ENCODE results near the gene RESF1.

RESF1 gene

DNA sequence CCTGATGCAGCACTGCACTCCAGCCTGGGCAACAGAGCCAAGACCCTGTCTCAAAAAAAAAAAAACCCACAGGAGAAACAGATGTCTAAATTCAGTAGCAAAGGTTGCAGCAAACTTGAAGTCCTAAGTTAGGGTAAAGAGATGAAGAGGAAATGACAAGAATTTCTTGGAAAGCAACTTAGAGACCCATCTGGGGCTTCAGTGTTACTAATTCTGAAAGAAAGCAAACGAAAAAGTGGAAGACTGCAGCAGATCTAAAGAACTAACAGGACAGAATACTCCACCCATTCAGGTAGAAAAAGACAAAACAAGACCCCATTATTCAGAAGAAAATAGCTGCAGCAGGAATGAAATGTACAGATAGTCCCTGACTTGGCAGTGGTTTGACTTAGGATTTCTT is 31.9 kb downstream of the RESF1 start:
- Histone ChIP-seq H3K9ac (ENCODE audit: low read length) (no peak overlapping the region), H3K9me3 (ENCODE audit: control insufficient read depth, low read depth, low read length) (peaks cover 6% of the 10 kb centered on the region), H3K4me1 (ENCODE audit: control insufficient read depth, low read depth, low read length) (no peaks in the 10 kb centered on the region), H3K27ac (ENCODE audit: low read length) (no peak overlapping the region), H3K27me3 (ENCODE audit: control insufficient read depth, insufficient read depth, low read length) (no peaks in the 10 kb centered on the region), H3K36me3 (ENCODE audit: control insufficient read depth, low read depth, low read length) (peaks cover 48% of the 10 kb centered on the region), H3K4me3 (ENCODE audit: low read length) (no peak overlapping the region)

DNA sequence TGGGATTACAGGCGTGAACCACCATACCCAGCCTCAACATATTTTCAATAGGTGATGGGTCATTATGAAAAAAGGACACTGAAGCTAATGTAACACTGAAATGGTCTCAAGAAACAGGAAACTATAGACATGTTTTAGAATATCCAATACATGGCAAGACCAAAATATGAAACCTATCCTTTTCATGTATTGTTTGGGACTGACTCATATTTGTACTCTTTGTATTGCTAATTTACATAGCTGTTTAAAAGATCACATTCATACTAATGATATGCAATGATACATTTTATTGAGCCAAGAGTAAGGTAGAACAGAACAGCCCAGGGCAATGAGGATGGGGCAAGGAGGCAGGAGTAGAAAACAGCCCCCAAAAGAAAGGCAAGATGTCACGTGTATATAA is 32.6 kb downstream of the RESF1 start:
- H3K4me1 ChIP-seq (ENCODE audit: control insufficient read depth, low read depth, low read length), result no peaks in the 10 kb centered on the region
- no peaks in the 10 kb centered on the region for H3K27me3 ChIP-seq (ENCODE audit: control insufficient read depth, insufficient read depth, low read length)

DNA sequence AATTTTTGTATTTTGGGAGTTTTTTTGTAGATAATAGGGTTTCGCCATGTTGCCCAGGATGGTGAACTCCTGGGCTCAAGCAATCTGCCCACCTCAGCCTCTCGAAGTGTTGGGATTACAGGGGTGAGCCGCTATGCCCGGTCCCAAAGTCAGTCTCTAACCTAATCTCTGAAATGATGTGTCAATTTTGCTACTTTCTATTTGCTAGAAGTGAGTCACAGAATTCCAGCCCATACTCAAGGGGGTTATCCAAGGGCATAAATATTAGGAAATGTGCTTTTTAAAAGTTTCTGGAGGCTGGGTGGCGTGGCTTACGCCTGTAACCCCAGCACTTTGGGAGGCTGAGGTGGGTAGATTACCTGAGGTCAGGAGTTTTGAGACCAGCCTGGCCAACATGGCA is 40.5 kb downstream of the RESF1 start:
- Histone ChIP-seq H3K9me3 (ENCODE audit: control insufficient read depth, low read depth, low read length) (no peaks in the 10 kb centered on the region), H3K36me3 (ENCODE audit: control insufficient read depth, low read depth, low read length) (peaks cover 42% of the 10 kb centered on the region), H3K4me1 (ENCODE audit: control insufficient read depth, low read depth, low read length) (no peaks in the 10 kb centered on the region), H3K9ac (ENCODE audit: low read length) (no peak overlapping the region), H3K4me3 (ENCODE audit: low read length) (no peak overlapping the region), H3K27me3 (ENCODE audit: control insufficient read depth, insufficient read depth, low read length) (no peaks in the 10 kb centered on the region), H3K27ac (ENCODE audit: low read length) (no peak overlapping the region)

More for the DNA sequence above, 32.6 kb downstream of the RESF1 start:
- peaks cover 47% of the 10 kb centered on the region for H3K36me3 ChIP-seq (ENCODE audit: control insufficient read depth, low read depth, low read length)
- peaks cover 3% of the 10 kb centered on the region for H3K9me3 ChIP-seq (ENCODE audit: control insufficient read depth, low read depth, low read length)
- no peak overlapping the region for H3K27ac ChIP-seq (ENCODE audit: low read length)
- H3K9ac ChIP-seq (ENCODE audit: low read length), result no peak overlapping the region
- H3K4me3 ChIP-seq (ENCODE audit: low read length), result no peak overlapping the region

DNA sequence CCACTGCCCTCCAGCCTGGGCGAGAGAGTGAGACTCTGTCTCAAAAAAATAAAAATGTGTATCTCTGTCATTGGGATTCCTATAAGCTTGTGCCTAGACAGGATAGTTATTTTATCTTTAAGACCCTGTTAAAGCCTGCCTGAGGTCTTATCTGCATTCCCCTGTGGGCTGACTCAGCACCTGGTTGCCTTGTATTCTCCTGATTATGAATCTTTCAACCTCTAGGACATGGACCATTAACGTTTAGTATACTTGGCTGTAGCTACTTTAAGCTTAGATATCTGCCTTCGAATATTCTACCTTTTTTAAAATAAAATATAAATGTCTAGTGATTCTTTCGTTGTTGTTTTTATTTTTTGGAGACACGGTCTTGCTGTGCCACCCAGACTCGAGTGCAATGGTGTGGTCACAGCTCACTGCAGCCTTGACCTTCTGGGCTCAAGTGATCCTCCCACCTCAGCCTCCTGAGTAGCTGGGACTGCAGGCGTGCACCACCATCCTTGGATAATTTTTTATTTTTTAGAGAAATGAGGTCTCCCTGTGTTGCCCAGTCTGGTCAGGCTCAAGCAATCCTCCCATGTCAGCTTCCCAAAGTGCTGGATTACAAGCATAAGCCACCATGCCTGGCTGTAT is 41.3 kb downstream of the RESF1 start:
- Histone ChIP-seq H3K4me1 (ENCODE audit: control insufficient read depth, low read depth, low read length) (no peaks in the 10 kb centered on the region), H3K9me3 (ENCODE audit: control insufficient read depth, low read depth, low read length) (no peaks in the 10 kb centered on the region), H3K4me3 (ENCODE audit: low read length) (no peak overlapping the region), H3K27ac (ENCODE audit: low read length) (no peak overlapping the region), H3K9ac (ENCODE audit: low read length) (no peak overlapping the region), H3K27me3 (ENCODE audit: control insufficient read depth, insufficient read depth, low read length) (no peaks in the 10 kb centered on the region), H3K36me3 (ENCODE audit: control insufficient read depth, low read depth, low read length) (peaks cover 37% of the 10 kb centered on the region)

DNA sequence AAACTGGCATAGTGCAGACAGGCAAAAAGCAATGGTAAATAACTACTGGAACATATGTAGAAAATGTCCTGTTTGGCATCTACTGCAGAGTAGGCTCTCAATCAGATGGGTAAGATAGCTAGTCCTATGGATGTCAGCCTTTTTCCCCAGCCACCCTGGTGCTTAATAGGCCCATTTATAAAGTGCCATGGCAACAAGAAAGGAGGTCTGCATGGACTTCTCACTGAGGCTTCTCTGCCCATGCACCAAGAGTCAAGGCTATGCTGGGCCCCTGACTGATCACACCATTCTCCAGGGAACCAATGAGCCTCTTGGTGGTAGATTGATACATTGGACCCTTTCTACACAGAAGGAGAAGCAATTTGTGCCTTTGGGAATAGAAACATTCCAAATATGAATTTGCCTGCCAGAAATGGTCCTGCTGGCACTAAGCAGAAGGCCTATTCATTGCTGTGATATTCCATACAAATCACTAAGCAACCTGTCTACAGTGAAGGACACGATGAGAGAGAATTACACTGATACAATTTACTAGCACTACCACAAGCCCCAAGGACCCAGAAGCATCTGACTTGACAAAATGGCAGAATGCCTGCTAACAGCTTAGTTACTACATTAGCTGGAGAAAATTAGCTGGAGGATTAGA is 43.8 kb downstream of the RESF1 start:
- Histone ChIP-seq H3K4me1 (ENCODE audit: control insufficient read depth, low read depth, low read length) (no peaks in the 10 kb centered on the region), H3K4me3 (ENCODE audit: low read length) (no peak overlapping the region), H3K27ac (ENCODE audit: low read length) (no peak overlapping the region), H3K9me3 (ENCODE audit: control insufficient read depth, low read depth, low read length) (no peaks in the 10 kb centered on the region), H3K36me3 (ENCODE audit: control insufficient read depth, low read depth, low read length) (peaks cover 21% of the 10 kb centered on the region), H3K27me3 (ENCODE audit: control insufficient read depth, insufficient read depth, low read length) (no peaks in the 10 kb centered on the region), H3K9ac (ENCODE audit: low read length) (no peak overlapping the region)

DNA sequence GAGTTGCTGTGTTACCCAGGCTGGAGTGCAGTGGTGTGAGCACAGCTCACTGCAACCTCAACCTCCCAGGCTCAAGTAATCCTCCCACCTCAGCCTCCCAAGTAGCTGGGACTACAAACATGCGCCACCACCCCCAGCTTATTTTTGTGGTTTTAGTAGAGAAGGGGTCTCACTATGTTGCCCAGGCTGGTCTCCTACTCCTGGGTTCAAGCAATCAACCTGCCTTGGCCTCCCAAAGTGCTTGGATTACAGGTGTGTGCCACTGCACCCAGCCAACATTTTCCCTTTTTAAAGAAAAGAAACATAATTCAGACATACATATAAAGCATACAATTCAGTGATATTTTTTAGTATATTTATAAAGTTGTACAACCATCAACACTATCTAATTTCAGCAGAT is 44.4 kb downstream of the RESF1 start:
- Histone ChIP-seq H3K4me3 (ENCODE audit: low read length) (no peak overlapping the region), H3K4me1 (ENCODE audit: control insufficient read depth, low read depth, low read length) (no peaks in the 10 kb centered on the region), H3K27ac (ENCODE audit: low read length) (no peak overlapping the region), H3K36me3 (ENCODE audit: control insufficient read depth, low read depth, low read length) (peaks cover 16% of the 10 kb centered on the region), H3K9ac (ENCODE audit: low read length) (no peak overlapping the region), H3K27me3 (ENCODE audit: control insufficient read depth, insufficient read depth, low read length) (no peaks in the 10 kb centered on the region), H3K9me3 (ENCODE audit: control insufficient read depth, low read depth, low read length) (no peaks in the 10 kb centered on the region)

DNA sequence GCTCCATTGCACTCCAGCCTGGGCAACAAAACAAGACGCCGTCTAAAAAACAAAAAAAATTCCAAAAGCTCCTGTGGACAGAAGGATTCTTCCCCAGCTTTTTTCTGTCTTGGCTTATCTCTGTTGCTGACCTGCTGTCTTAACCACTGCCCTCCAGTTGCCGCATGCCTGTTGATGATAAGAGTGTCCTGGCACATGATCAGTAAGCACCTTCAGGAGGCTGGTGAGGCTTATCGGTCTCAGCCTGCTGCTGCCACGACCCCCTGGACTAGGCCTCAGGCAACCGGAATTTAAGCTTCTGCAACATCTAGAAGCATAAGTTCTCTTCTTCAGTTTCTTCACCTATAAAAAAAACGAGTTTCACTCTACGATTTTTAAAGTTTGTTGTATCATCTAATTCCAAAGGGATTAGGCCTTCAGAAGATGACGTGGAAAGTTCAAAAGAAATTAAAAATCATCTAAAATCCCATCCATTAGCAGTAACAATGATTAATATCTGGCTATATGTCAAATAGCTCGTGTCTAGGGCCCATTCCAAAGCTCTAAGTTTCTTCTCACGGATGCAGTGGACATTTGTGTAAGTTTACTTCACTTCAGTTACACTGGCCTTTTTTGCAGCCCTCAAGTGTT is 46.4 kb downstream of the RESF1 start:
- Histone ChIP-seq H3K4me1 (ENCODE audit: control insufficient read depth, low read depth, low read length) (peaks cover 3% of the 10 kb centered on the region), H3K4me3 (ENCODE audit: low read length) (no peak overlapping the region), H3K27ac (ENCODE audit: low read length) (no peak overlapping the region), H3K9ac (ENCODE audit: low read length) (no peak overlapping the region), H3K27me3 (ENCODE audit: control insufficient read depth, insufficient read depth, low read length) (no peaks in the 10 kb centered on the region), H3K36me3 (ENCODE audit: control insufficient read depth, low read depth, low read length) (peaks cover 6% of the 10 kb centered on the region), H3K9me3 (ENCODE audit: control insufficient read depth, low read depth, low read length) (no peaks in the 10 kb centered on the region)
